C4-2B (cell line): ENCODE measurements around the gene KCNRG.

Source experiments
- ZFX ChIP-seq: fragments of 450-650 bp; IDR thresholded peaks from 2 replicates; pipeline ENCODE4 v1.6.1; 2017
- TF ChIP-seq, protein P1 (sequence below): fragments of 450-650 bp; conservative IDR thresholded peaks from 2 replicates; pipeline ENCODE4 v1.5.1; 2017; ENCODE audit warnings: mild to moderate bottlenecking

DNA sequence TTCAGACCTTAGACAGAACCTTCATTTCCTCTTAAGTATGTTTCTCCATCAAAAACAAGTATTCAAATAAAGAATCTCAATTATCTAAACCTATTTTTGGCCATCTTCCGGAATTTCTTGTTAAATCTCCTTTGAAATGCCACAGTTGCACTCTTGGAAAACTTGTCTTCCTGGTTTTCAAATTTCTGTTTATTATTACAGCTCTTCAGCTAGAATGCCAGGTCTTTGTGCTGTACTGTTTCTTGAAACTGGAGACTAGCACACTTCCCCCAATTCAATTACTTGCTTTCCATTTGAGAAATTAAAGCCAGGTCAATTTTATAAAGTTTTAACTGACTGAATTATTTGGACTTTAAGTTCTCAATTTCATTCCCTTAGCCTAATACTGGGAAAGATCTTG is 10.2 kb downstream of the KCNRG start:
- TF ChIP-seq, protein P1, sequence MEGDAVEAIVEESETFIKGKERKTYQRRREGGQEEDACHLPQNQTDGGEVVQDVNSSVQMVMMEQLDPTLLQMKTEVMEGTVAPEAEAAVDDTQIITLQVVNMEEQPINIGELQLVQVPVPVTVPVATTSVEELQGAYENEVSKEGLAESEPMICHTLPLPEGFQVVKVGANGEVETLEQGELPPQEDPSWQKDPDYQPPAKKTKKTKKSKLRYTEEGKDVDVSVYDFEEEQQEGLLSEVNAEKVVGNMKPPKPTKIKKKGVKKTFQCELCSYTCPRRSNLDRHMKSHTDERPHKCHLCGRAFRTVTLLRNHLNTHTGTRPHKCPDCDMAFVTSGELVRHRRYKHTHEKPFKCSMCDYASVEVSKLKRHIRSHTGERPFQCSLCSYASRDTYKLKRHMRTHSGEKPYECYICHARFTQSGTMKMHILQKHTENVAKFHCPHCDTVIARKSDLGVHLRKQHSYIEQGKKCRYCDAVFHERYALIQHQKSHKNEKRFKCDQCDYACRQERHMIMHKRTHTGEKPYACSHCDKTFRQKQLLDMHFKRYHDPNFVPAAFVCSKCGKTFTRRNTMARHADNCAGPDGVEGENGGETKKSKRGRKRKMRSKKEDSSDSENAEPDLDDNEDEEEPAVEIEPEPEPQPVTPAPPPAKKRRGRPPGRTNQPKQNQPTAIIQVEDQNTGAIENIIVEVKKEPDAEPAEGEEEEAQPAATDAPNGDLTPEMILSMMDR = no peak
- TF ChIP-seq ZFX = no peak
